Measurements from ENCODE around the gene CASP7. TPM values are rescaled to one million over a fixed set of nuclear protein-coding genes. Genes with fewer than 3 reads are reported as not detected.

Gene CASP7
- total RNA-seq, result 22.6 and 25.9 TPM in 2 replicates

- ChIA-PET CTCF (interaction anchor here (0.5 to 1.3 kb wide), 9 partner anchors 15 to 495 kb away, joined by 3 to 6 read pairs (median 4); partner anchors contain the start of gene CCDC186), POLR2A (interaction anchor here (0.6 to 2.3 kb wide), 5 partner anchors 174 to 1143 kb away, joined by 4 to 12 read pairs (median 5); partner anchors contain the start of genes CCDC186 and DCLRE1A)
- H3K27me3 Mint-ChIP-seq, result no peaks in the 10 kb centered on the region
- intact Hi-C loops (cut with micrococcal nuclease), result loop anchor here (1.0 to 10.0 kb wide), 17 partner anchors 26 to 1497 kb away; partner anchors contain the start of genes ATRNL1, CCDC186, DCLRE1A and FHIP2A
- H3K4me1 Mint-ChIP-seq, result peaks cover 52% of the 10 kb centered on the region
- ATAC-seq (ENCODE audit: low read depth) (peak; percentile 77), DNase-seq (peak; percentile 70)
- H3K4me3 Mint-ChIP-seq, result peak within 1 kb of the TSS; percentile 92
- peak within 1 kb of the TSS; percentile 94 for H3K27ac Mint-ChIP-seq
- TF ChIP-seq CTCF (IDR thresholded peaks at IDR 0.05), result no peak
- peaks cover 27% of the 10 kb centered on the region for H3K36me3 Mint-ChIP-seq (ENCODE audit: low read depth)
- peaks cover 4% of the 10 kb centered on the region for H3K9me3 Mint-ChIP-seq
Observed at GRCh38 chr10:113679463-113680189, at the start of gene CASP7. TSS of gene CASP7 (plus strand) at chr10:113679912. CDS start at chr10:113697494, 17,582 bp downstream.

- Mint-ChIP-seq H3K27ac (no peak overlapping the region), H3K9me3 (no peaks in the 10 kb centered on the region), H3K27me3 (peaks cover 17% of the 10 kb centered on the region), H3K4me1 (no peaks in the 10 kb centered on the region), H3K4me3 (no peak overlapping the region), H3K36me3 (ENCODE audit: low read depth) (no peaks in the 10 kb centered on the region)
- TF ChIP-seq CTCF (IDR thresholded peaks at IDR 0.05), result no peak
- ATAC-seq (ENCODE audit: low read depth), result no peak
- DNase-seq, result no peak
- ChIA-PET POLR2A (no interaction called here), CTCF (no interaction called here)
- intact Hi-C loops (cut with micrococcal nuclease), result no loop called here
Observed at GRCh38 chr10:113630929-113631533, 48.7 kb upstream of the CASP7 start.

GRCh38 chr10:113631684-113632367 lies 47.9 kb upstream of the CASP7 start:
- no peak overlapping the region for H3K4me3 Mint-ChIP-seq
- no peak overlapping the region for H3K27ac Mint-ChIP-seq
- CTCF ChIA-PET, result no interaction called here
- H3K36me3 Mint-ChIP-seq (ENCODE audit: low read depth), result no peaks in the 10 kb centered on the region
- TF ChIP-seq CTCF (IDR thresholded peaks at IDR 0.05), result no peak
- H3K27me3 Mint-ChIP-seq, result peaks cover 18% of the 10 kb centered on the region
- no peaks in the 10 kb centered on the region for H3K4me1 Mint-ChIP-seq
- no peak for DNase-seq
- intact Hi-C loops (cut with micrococcal nuclease), result no loop called here
- POLR2A ChIA-PET, result no interaction called here
- ATAC-seq (ENCODE audit: low read depth), result no peak
- H3K9me3 Mint-ChIP-seq, result no peaks in the 10 kb centered on the region

- POLR2A ChIA-PET, result no interaction called here
- H3K36me3 Mint-ChIP-seq (ENCODE audit: low read depth), result no peaks in the 10 kb centered on the region
Observed at GRCh38 chr10:113639966-113640365, 39.7 kb upstream of the CASP7 start.

More at GRCh38 chr10:113639966-113640365, 39.7 kb upstream of the CASP7 start:
- CTCF ChIA-PET, result no interaction called here
- DNase-seq, result no peak
- ATAC-seq (ENCODE audit: low read depth), result no peak
- peaks cover 33% of the 10 kb centered on the region for H3K27me3 Mint-ChIP-seq
- H3K4me3 Mint-ChIP-seq, result no peak overlapping the region
- no peak for TF ChIP-seq CTCF (IDR thresholded peaks at IDR 0.05)
- no peaks in the 10 kb centered on the region for H3K9me3 Mint-ChIP-seq
- no peak overlapping the region for H3K27ac Mint-ChIP-seq
- H3K4me1 Mint-ChIP-seq, result no peaks in the 10 kb centered on the region
- intact Hi-C loops (cut with micrococcal nuclease), result no loop called here
